Head of caudate nucleus (tissue), 42 donors: Measurements from ENCODE around the gene DTX2.
"Not testable (repeated sequence)": the region's sequence is repeated elsewhere in the genome, so short reads cannot be mapped to it uniquely, and the experiment has no call there.

Experiments
- DNase-seq, 42 donors: peaks; one replicate each; pipeline versions ENCODE4 v3.0.0 to v3.0.0-alpha.2; 2020 to 2021; ENCODE audit warnings: mixed read lengths in 7 of 42
- intact Hi-C: fragments of 100-400 bp; cut with DNase I; formaldehyde crosslinking; loops from one replicate; pipeline ENCODE4 v1.15.0; 2022

Gene DTX2

GRCh38 chr7:76461464-76462101 lies at the start of gene DTX2:
TSS of gene DTX2 (plus strand) at chr7:76461709. CDS start at chr7:76480510, 18,801 bp downstream.
- intact Hi-C loops: not testable (repeated sequence)
- DNase-seq: peak in 31 of 42 donors; percentile 13 to 67 (median 34)

- no peak for DNase-seq
- intact Hi-C loops: no loop called here
Observed at GRCh38 chr7:76412249-76412648, 49.3 kb upstream of the DTX2 start.

GRCh38 chr7:76417654-76418310 lies 43.7 kb upstream of the DTX2 start:
- DNase-seq, intact Hi-C loops: not testable (repeated sequence)

- DNase-seq, intact Hi-C loops: not testable (repeated sequence)
Observed at GRCh38 chr7:76421097-76421496, 40.4 kb upstream of the DTX2 start.

GRCh38 chr7:76423666-76424412 lies 37.7 kb upstream of the DTX2 start:
- DNase-seq: no peak
- intact Hi-C loops: no loop called here

GRCh38 chr7:76424413-76425111 lies 36.9 kb upstream of the DTX2 start, which contains the start of gene ZP3:
TSS of gene ZP3 (plus strand) at chr7:76424950. CDS start at chr7:76424965, 15 bp downstream.
- no peak for DNase-seq
- intact Hi-C loops: no loop called here

- no peak for DNase-seq
- intact Hi-C loops: no loop called here
Observed at GRCh38 chr7:76425156-76425555, 36.4 kb upstream of the DTX2 start.

- intact Hi-C loops, DNase-seq: not testable (repeated sequence)
Observed at GRCh38 chr7:76425558-76425957, 36.0 kb upstream of the DTX2 start.

- peak in 2 of 42 donors; percentile 0 to 16 for DNase-seq
- intact Hi-C loops: no loop called here
Observed at GRCh38 chr7:76426246-76426645, 35.3 kb upstream of the DTX2 start.

- intact Hi-C loops: no loop called here
- DNase-seq: no peak
Observed at GRCh38 chr7:76427635-76428034, 33.9 kb upstream of the DTX2 start.

GRCh38 chr7:76428149-76428823 lies 33.2 kb upstream of the DTX2 start:
- intact Hi-C loops: no loop called here
- DNase-seq: no peak

GRCh38 chr7:76428868-76429805 lies 32.4 kb upstream of the DTX2 start:
- intact Hi-C loops: no loop called here
- peak in 19 of 42 donors; percentile 3 to 45 (median 18) for DNase-seq

GRCh38 chr7:76430211-76430610 lies 31.3 kb upstream of the DTX2 start:
- intact Hi-C loops: no loop called here

GRCh38 chr7:76430836-76431235 lies 30.7 kb upstream of the DTX2 start:
- intact Hi-C loops: no loop called here
- peak in 1 of 42 donors; percentile 6 for DNase-seq

More at GRCh38 chr7:76430211-76430610, 31.3 kb upstream of the DTX2 start:
- peak in 1 of 42 donors; percentile 9 for DNase-seq

GRCh38 chr7:76437873-76438272 lies 23.6 kb upstream of the DTX2 start:
- intact Hi-C loops: not testable (repeated sequence)

GRCh38 chr7:76439120-76439888 lies 22.2 kb upstream of the DTX2 start:
- intact Hi-C loops, DNase-seq: not testable (repeated sequence)

More at GRCh38 chr7:76437873-76438272, 23.6 kb upstream of the DTX2 start:
- DNase-seq: peak; percentile 33 to 89 (median 74)

GRCh38 chr7:76440404-76440803 lies 21.1 kb upstream of the DTX2 start:
- intact Hi-C loops, DNase-seq: not testable (repeated sequence)
